Panc1 (cell line): ENCODE results near the gene GDF7. TPM values are rescaled to one million over a fixed set of nuclear protein-coding genes. Genes with fewer than 3 reads are reported as not detected.

Source experiments
- ATAC-seq: fragments of 200-7000 bp; cut with Tn5 transposase; 2 replicates; pipeline ENCODE4 v1.9.1; 2020; ENCODE audit warnings: mild to moderate bottlenecking, moderate library complexity
- BruUV-seq: library from RNA; stranded (reverse); fragments of 400-500 nt; replicated peaks from 2 replicates; lab custom pipeline; 2021; lab: Mats Ljungman, UMichigan
- CTCF ChIA-PET: fragments of 300-600 bp; sonication (Branson Sonifier 250); formaldehyde crosslinking; loops from one replicate; lab custom pipeline; 2022; ENCODE audit warnings: antibody characterized with exemption; lab: Charles Lee
- POLR2A ChIA-PET: fragments of 300-600 bp; sonication (Branson Sonifier 250); formaldehyde crosslinking; loops from one replicate; lab custom pipeline; 2022; ENCODE audit warnings: antibody characterized with exemption; lab: Charles Lee
- DNase-seq: peaks from one replicate; pipeline ENCODE4 v3.0.0-alpha.2; 2010; ENCODE audit warnings: low read depth, low spot score
- H3K27ac ChIP-seq: 2 replicates; pipeline ENCODE4 v1.5.1; 2011; ENCODE audit warnings: mild to moderate bottlenecking, low read length, inconsistent platforms
- H3K27me3 ChIP-seq: fragments of 200-500 bp; sonication (Bioruptor generic); 2 replicates; pipeline ENCODE4 v1.6.0; 2014; ENCODE audit warnings: low read length, inconsistent platforms; ENCODE audit not compliant: control insufficient read depth, insufficient read depth
- H3K36me3 ChIP-seq: fragments of 200-500 bp; sonication (Bioruptor generic); 2 replicates; pipeline ENCODE4 v1.5.1; 2014; ENCODE audit warnings: inconsistent platforms, mild to moderate bottlenecking, low read length, moderate library complexity; ENCODE audit not compliant: control insufficient read depth, insufficient read depth
- H3K4me1 ChIP-seq: 2 replicates; pipeline ENCODE4 v1.5.1; 2011; ENCODE audit warnings: inconsistent platforms, mild to moderate bottlenecking, low read length, moderate library complexity; ENCODE audit not compliant: control insufficient read depth, insufficient read depth
- H3K4me3 ChIP-seq, 2 experiments: 2 replicates each; pipeline ENCODE4 v1.5.1; 2011 to 2012; ENCODE audit warnings: low read depth in 2 of 2, low read length in 2 of 2, mild to moderate bottlenecking in 2 of 2, inconsistent platforms in 1 of 2, moderate library complexity in 1 of 2
- H3K9me3 ChIP-seq: fragments of 200-500 bp; sonication (Bioruptor generic); 2 replicates; pipeline ENCODE4 v1.5.1; 2014; ENCODE audit warnings: low read depth, mild to moderate bottlenecking, inconsistent platforms, low read length, moderate library complexity; ENCODE audit not compliant: control insufficient read depth, insufficient read depth
- POLR2AphosphoS5 ChIP-seq: IDR thresholded peaks from 2 replicates; pipeline ENCODE4 v1.6.1; 2012; ENCODE audit warnings: mild to moderate bottlenecking, low read depth, low read length, moderate library complexity
- REST ChIP-seq, 2 experiments: IDR thresholded peaks; 2 replicates each; pipeline ENCODE4 v1.6.1; 2011 to 2012; ENCODE audit warnings: low read depth in 2 of 2, control low read depth in 1 of 2, low read length in 1 of 2, mild to moderate bottlenecking in 1 of 2, moderate library complexity in 1 of 2; ENCODE audit not compliant: insufficient read depth in 1 of 2
- SIN3A ChIP-seq: IDR thresholded peaks from 2 replicates; pipeline ENCODE4 v1.6.1; 2012; ENCODE audit warnings: low read depth, mild to moderate bottlenecking, low read length, moderate library complexity, borderline replicate concordance; ENCODE audit not compliant: insufficient read depth
- TCF7L2 ChIP-seq: IDR thresholded peaks from 2 replicates; pipeline ENCODE4 v1.6.1; 2011; ENCODE audit warnings: mild to moderate bottlenecking, low read depth, low read length, inconsistent platforms
- in situ Hi-C: cut with HindIII; loops from 2 replicates; pipeline ENCODE4 v1.10.0; 2016; ENCODE audit warnings: low sequenced_read_pairs, low pct_unique_long_range_greater_than_20kb
- intact Hi-C: fragments of 100-400 bp; cut with micrococcal nuclease; formaldehyde crosslinking; loops from one replicate; pipeline ENCODE4 v1.10.0; 2022; ENCODE audit not compliant: unreplicated experiment
- total RNA-seq: library from RNA; stranded (reverse); gene quantifications from one replicate; pipeline ENCODE4 v1.2.1, GENCODE V29; 2021; ENCODE audit not compliant: unreplicated experiment
- TF ChIP-seq, protein P1 (sequence below): fragments of 450-650 bp; IDR thresholded peaks from 2 replicates; pipeline ENCODE4 v1.5.1; 2017; ENCODE audit warnings: mild to moderate bottlenecking

Gene GDF7
- total RNA-seq, 1 experiment from 2014 or later: not detected

- H3K36me3 ChIP-seq: no peaks in the 10 kb centered on the region; the same call in 1 of the 2 replicates
- intact Hi-C loops (no loop called here), in situ Hi-C loops (loop anchor here (25.0 kb wide), 1 partner anchor 192 kb away; the partner anchor contains the start of gene RHOB)
- H3K27me3 ChIP-seq: no peaks in the 10 kb centered on the region
- CTCF ChIA-PET: interaction anchor here (0.5 kb wide), 1 partner anchor 186 kb away, joined by 3 read pairs; no protein-coding TSS in a partner anchor
- no peak for TF ChIP-seq POLR2AphosphoS5
- TF ChIP-seq REST (IDR thresholded peaks at IDR 0.05; ENCODE audit: insufficient read depth in 1 of 2, low read depth in 2 of 2, low read length in 1 of 2): no peak
- TF ChIP-seq TCF7L2: no peak
- no peak for TF ChIP-seq SIN3A
- TF ChIP-seq, protein P1, sequence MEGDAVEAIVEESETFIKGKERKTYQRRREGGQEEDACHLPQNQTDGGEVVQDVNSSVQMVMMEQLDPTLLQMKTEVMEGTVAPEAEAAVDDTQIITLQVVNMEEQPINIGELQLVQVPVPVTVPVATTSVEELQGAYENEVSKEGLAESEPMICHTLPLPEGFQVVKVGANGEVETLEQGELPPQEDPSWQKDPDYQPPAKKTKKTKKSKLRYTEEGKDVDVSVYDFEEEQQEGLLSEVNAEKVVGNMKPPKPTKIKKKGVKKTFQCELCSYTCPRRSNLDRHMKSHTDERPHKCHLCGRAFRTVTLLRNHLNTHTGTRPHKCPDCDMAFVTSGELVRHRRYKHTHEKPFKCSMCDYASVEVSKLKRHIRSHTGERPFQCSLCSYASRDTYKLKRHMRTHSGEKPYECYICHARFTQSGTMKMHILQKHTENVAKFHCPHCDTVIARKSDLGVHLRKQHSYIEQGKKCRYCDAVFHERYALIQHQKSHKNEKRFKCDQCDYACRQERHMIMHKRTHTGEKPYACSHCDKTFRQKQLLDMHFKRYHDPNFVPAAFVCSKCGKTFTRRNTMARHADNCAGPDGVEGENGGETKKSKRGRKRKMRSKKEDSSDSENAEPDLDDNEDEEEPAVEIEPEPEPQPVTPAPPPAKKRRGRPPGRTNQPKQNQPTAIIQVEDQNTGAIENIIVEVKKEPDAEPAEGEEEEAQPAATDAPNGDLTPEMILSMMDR: no peak
- no peak overlapping the region for H3K27ac ChIP-seq
- POLR2A ChIA-PET: no interaction called here
- H3K4me3 ChIP-seq: no peak overlapping the region
- H3K4me1 ChIP-seq: no peaks in the 10 kb centered on the region
- no peak for ATAC-seq
- no peaks in the 10 kb centered on the region for H3K9me3 ChIP-seq
- no TSS peak for BruUV-seq
- DNase-seq: no peak
Observed at GRCh38 chr2:20629581-20630171, 37.3 kb upstream of the GDF7 start.

- TF ChIP-seq POLR2AphosphoS5 (no peak), TCF7L2 (no peak), SIN3A (no peak)
- TF ChIP-seq, protein P1: no peak
- no peak overlapping the region for H3K27ac ChIP-seq
- no TSS peak for BruUV-seq
- intact Hi-C loops (no loop called here), in situ Hi-C loops (loop anchor here (25.0 kb wide), 1 partner anchor 194 kb away; the partner anchor contains the start of gene RHOB)
- H3K36me3 ChIP-seq: no peaks in the 10 kb centered on the region; the same call in 1 of the 2 replicates
- ATAC-seq (no peak), DNase-seq (no peak)
- POLR2A ChIA-PET: no interaction called here
- H3K9me3 ChIP-seq: no peaks in the 10 kb centered on the region
- no peaks in the 10 kb centered on the region for H3K27me3 ChIP-seq
- CTCF ChIA-PET: interaction anchor here (0.6 kb wide), 1 partner anchor 44 kb away, joined by 4 read pairs; no protein-coding TSS in a partner anchor
- H3K4me3 ChIP-seq: no peak overlapping the region
- no peaks in the 10 kb centered on the region for H3K4me1 ChIP-seq
Observed at GRCh38 chr2:20630967-20631366, 36.0 kb upstream of the GDF7 start.
